ENCODE data around the gene SELENOV.

SELENOV gene

DNA sequence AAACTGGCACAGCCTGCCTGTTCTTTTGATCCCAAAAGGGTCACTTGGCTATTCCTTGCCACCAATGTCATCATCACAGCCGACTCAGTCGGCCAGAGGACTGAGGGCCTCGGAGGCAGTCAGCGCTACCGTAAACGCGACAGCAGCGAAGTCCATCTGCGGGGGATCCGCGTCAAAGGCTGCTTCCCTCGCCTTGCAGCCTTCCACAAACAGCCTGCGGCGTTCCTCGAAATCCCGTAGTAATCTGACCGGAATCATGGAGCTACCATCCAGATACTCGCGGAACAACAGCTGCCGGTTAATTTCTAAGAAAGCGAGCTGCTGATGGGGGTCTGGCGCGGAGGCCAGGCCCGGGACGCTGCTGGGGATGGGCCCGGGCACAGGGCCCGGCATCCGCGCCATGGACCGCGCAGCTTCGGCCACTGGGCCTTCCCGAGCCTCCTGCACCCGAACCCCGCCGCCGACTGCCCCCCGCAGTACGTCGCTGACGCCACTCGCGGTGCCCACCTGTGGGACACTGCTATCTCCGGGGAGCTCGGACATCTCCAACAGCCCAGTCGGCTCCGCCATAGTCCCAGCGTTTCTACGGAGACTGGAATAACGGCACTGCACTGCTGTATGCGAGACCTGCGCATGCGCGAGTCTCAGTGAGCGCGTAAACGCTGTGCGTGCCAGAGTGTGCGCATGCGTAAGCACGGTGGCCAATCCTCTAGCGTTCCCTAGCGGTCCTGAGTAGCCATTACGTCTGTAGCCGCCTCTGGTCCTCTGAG is 17.5 kb downstream of the SELENOV start, which contains the start of gene EID2B:
Gene EID2B, minus strand, starts transcription at position 620 of the 770 bp plus-strand sequence. Its CDS starts 50 bp downstream, at position 570.
- TF ChIP-seq, protein P1, sequence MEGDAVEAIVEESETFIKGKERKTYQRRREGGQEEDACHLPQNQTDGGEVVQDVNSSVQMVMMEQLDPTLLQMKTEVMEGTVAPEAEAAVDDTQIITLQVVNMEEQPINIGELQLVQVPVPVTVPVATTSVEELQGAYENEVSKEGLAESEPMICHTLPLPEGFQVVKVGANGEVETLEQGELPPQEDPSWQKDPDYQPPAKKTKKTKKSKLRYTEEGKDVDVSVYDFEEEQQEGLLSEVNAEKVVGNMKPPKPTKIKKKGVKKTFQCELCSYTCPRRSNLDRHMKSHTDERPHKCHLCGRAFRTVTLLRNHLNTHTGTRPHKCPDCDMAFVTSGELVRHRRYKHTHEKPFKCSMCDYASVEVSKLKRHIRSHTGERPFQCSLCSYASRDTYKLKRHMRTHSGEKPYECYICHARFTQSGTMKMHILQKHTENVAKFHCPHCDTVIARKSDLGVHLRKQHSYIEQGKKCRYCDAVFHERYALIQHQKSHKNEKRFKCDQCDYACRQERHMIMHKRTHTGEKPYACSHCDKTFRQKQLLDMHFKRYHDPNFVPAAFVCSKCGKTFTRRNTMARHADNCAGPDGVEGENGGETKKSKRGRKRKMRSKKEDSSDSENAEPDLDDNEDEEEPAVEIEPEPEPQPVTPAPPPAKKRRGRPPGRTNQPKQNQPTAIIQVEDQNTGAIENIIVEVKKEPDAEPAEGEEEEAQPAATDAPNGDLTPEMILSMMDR (IDR thresholded peaks at IDR 0.05; ENCODE audit: low read length, missing control alignments): peak; percentile 98
- peak within 1 kb of the TSS; percentile 88 for H3K4me3 ChIP-seq (replicated peaks; ENCODE audit: low read depth, low read length)
- DNase-seq (ENCODE audit: low read depth): peak; percentile 98

DNA sequence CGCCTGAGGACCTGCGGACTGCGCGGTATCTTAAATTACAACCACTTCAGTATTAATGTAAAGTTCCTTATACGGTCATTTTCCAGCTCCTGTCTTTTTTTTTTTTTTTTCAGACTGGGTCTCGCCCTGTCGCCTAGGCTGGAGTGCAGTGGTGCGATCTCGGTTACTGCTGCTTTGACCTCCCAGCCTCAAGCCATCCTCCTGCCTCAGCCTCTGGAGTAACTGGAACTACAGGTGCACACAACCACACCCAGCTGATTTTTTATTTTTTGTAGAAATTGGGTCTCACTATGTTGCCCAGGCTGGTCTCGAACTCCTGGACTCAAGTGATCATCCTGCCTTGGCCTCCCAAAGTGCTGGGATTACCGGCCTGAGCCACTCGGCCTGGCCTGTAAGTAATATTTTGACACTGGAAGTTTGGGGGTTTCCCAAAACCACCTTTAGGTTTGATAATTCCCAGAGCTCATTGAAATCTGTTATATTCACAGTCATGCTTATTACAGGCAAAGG is 18.1 kb downstream of the SELENOV start:
- H3K4me3 ChIP-seq (replicated peaks; ENCODE audit: low read depth, low read length): no peak overlapping the region
- DNase-seq (ENCODE audit: low read depth): no peak
- TF ChIP-seq, protein P1 (IDR thresholded peaks at IDR 0.05; ENCODE audit: low read length, missing control alignments): no peak

DNA sequence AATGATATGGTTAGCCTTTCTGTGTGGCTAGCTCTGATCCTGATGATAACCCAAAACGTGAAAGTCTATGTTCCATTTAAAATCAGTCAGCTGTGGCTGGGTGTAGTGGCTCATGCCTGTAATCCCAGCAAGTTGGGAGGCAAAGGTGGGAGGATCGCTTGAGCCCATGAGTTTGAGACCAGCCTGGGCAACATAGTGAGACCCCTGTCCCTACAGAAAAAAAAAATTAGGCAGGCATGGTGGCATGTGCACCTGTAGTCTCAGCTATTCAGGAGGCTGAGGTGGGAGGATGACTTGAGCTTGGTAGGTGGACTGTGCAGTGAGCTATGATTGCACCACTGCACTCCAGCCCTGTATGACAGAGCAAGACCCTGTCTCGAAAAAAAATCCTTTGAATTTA is 18.9 kb downstream of the SELENOV start:
- no peak for DNase-seq (ENCODE audit: low read depth)
- H3K4me3 ChIP-seq (replicated peaks; ENCODE audit: low read depth, low read length): no peak overlapping the region
- TF ChIP-seq, protein P1 (IDR thresholded peaks at IDR 0.05; ENCODE audit: low read length, missing control alignments): no peak

- DNase-seq (ENCODE audit: low read depth): peak; percentile 46
- TF ChIP-seq, protein P1 (IDR thresholded peaks at IDR 0.05; ENCODE audit: low read length, missing control alignments): no peak
- peak overlapping the region; percentile 88 for H3K4me3 ChIP-seq (replicated peaks; ENCODE audit: low read depth, low read length)
These were observed 24.2 kb downstream of the SELENOV start for GRCh38 chr19:39539165-39539517.

DNA sequence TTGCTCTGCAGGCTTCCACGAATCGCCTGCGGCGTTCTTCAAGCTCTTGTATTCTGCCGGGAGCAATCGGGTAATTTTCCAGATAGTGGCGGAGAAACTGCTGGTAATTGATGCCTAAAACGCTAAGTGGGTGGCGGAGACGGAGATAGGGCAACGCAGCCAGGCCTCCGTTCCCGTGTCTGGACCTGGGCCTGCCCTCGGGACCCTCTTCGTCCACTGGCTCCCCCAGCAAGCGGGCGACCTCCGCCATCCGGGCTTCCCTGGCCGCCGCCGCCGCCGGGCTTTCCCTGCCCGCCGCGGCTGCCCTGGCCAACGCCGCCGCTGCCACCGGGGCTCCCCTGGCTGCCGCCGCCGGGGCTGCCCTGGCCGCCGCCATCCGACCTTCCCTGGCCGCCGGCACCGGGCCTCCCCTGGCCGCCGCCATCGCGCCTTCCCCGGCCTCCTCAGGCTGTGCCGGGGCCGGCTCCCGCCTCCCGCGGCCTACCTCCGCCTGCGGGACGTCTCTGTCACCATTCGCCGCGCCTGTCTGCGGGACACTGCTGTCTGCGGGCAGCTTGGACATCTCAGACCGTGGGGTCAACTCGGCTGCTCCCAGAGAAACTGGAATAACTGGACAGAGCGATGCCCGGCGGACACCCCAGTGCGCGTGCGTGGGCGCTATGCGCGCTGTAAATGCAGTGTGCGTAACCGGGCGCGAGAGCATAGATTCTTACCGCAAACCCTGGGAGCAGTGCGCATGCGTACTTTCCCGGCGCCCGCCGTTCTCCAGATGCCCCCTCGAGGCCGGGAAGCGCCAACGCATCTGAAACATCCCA is 24.8 kb downstream of the SELENOV start, which contains the start of gene EID2:
Gene EID2, minus strand, starts transcription at position 644 of the 815 bp plus-strand sequence. Its CDS starts 82 bp downstream, at position 562.
- peak; percentile 96 for DNase-seq (ENCODE audit: low read depth)
- peak within 1 kb of the TSS; percentile 88 for H3K4me3 ChIP-seq (replicated peaks; ENCODE audit: low read depth, low read length)
- TF ChIP-seq, protein P1 (IDR thresholded peaks at IDR 0.05; ENCODE audit: low read length, missing control alignments): peak; percentile 78

GRCh38 chr19:39540333-39540673 is 25.4 kb downstream of the SELENOV start:
- TF ChIP-seq, protein P1 (IDR thresholded peaks at IDR 0.05; ENCODE audit: low read length, missing control alignments): no peak
- H3K4me3 ChIP-seq (replicated peaks; ENCODE audit: low read depth, low read length): peak overlapping the region; percentile 88
- DNase-seq (ENCODE audit: low read depth): no peak
